ENCODE results near the gene KLHL18.
"Not testable (repeated sequence)": the region's sequence is repeated elsewhere in the genome, so short reads cannot be mapped to it uniquely, and the experiment has no call there.

Gene KLHL18

DNA sequence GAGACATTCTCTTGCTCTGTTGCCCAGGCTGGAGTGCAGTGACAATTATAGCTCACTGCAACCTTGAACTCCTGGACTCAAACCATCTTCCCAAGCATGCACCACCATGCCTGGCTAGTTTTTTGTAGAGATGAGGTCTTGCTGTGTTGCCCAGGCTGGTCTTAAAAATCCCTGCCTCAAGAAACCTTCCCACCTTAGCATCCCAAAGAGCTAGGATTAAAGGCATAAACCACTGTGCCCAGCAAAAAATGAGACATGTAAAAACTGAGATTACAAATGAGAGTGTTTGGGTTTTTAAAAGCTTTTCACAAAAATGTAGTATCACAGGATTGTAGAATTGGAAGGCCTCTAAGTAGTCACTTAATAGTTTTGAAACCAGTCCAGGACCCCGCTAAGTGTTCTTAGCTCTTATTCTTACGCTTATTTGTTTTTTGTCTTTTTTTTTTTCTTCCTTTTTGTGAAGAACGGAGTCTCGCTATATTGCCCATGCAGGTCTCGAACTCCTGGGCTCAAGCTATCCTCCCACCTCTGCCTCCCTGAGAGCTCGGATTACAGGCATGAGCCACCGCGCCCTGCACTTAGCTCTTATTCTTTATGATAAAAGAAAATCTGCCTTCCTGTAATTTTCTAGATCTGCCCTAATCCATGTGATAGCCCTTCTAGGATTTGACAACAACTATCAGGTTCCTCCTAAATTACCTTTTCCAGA lies 31.5 kb downstream of the KLHL18 start:
- DNase-seq (ENCODE audit: low read depth): no peak

DNA sequence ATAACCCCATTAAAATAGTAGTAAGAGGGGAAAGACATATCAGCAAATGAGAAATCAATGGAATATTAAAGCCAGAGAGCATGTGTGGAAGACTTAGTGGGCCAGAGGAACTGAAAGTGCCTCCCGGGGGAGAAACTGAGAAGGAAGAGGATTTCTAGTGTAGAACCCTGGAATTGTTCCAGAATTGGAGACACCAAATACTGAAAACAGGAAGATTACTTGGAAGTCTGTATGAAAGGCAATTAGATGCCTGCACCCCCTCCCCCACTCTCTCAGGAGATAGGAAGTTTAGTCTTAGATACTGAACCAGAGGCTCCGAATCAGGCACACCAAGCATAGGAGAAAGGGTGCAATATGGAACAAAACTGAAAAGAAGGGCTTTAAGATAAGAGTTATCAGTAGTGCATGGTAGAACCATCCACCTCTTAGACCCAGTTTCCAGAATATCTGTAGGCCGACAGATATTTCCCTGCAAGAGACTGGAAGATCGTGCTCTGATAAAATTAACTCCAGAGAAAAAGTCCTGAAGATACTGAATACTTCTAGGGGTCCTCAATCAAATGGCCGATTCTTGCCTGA lies 32.4 kb downstream of the KLHL18 start:
- DNase-seq (ENCODE audit: low read depth): no peak

DNA sequence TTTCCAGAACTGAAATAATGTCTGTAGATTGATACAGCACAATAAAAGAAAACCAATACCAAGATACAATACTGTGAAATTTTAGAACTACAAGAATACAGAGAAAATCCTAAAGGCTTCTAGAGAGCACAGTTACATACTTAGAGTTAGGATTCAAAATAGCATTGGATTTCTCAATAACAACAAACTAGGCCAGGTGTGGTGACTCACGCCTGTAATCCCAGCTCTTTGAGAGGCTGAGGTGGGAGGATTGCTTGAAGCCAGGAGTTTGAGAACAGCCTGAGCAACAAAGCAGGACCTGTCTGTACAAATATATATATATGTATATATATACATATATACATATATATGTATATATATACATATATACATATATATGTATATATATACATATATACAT lies 33.4 kb downstream of the KLHL18 start:
- not testable (repeated sequence) for DNase-seq (ENCODE audit: low read depth)

DNA sequence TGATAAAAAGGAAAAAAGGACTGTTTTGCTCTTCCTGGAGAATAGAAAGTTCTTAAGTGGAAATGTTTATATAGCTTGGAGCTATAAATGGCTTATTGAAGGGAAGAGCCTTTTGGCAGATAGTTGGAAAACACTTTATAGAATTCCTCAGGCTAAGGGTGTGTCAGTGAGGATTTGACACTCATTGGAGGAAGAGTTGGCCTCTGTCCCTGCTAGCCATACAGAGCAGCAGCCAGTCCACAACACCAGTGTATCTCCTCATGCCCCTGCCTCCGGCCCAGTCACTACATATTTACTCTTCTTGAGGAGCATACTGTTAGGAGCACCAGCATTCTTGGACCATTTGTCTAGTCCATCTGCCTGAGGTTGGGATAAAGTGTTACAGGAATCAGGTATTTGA lies 36.2 kb downstream of the KLHL18 start:
- DNase-seq (ENCODE audit: low read depth): no peak

DNA sequence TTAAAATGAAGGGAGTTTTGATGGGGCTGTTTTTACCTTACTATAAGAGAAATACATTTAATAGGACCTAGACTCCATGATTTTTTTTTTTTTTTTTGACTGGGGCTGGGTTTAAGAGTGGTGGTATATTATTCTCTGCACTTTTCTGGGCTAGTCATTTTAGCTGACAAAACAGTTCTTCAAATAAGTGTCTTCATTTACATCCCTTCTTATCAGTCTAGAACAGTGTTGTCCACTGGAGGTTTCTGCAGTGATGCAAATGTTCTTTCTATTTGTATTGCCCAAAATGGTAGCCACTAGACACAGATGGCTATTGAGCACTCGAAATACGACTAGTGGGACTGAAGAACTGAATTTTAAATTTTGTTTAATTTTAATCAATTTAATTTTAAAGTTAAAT lies 37.2 kb downstream of the KLHL18 start:
- no peak for DNase-seq (ENCODE audit: low read depth)

DNA sequence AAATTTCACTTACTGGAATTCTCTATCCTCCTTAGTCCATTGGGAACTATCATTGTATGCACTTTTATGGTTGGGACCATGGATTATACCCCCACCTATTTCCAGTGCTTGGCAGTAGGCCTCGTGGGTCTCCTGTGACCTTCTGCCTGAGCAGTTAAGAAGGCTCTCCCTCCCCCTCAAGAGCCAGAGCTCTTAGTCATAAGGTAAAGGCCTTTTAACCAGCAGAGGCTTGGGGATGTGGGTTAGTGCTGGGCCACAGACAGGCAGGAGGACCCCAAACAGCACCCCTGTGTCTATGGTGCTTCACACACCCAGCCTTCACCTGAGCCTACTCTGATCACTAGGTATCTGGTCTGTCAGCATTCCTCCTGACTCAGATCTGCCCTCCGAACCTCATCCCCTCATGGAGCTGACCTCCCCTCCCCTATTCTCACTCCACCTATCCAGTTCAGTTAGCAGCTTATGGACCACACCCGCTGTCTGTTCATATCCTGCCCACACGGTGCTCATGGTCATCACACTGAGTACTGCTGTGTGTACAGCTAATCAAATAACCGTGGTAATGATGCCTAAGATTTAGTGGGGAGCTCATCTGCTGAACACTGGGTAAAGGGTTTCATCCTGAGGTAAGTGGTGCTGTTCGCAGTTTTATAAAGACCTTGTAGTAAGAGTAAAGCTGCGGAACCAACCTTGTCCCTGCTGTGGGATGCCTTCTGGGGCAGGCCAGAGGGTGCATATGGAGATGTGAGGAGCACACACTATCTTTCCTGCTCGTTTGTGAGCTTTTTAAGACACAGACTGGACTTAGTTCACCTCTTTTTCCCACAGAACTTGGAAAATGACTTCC lies 40.9 kb downstream of the KLHL18 start:
- no peak for DNase-seq (ENCODE audit: low read depth)

DNA sequence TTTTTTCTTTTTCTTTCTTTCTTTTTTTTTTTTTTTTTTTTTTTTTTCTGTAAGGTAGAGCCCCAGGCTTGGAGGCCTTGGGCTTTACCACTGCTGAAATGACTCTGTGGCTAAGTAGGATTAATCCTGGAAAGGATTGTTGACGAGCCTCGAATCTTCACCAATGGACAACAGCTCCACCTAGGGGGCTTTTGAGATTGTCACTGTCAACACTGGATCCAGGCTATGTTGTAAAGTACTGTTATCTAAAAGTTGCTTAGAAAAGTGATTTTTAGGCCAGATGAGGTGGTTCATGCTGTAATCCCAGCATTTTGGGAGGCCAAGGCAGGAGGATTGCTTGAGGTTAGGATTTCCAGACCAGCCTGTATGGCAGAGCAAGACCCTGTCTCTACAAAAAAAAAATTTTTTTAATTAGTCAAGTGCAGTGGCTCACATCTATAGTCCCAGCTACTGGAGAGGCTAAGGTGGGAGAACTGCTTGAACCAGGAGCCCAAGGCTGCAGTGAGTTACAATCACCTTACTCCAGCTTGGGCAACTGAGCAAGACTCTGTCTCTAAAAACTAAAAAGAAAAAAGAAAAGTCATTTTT lies 41.6 kb downstream of the KLHL18 start:
- peak; percentile 33 for DNase-seq (ENCODE audit: low read depth)

DNA sequence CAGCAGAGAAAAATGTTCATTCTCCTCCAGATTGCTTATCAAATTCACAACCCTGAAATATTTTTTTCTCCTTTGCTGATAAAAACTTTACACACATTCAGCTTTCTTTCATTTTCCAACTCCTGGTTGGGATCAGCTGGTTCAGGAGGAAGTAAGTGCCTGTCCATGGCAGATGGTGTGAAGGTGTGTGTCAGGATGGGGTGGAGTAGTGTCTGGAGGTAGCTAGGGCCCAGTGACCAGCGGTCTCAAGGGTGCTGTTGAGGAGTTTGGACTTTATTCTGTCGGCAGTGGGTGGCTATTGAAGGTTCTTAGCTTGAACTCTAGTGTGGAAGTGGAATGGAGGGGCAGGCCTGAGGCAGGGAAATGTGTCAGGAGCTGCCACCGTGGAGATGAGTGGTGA lies 51.2 kb downstream of the KLHL18 start:
- no peak for DNase-seq (ENCODE audit: low read depth)

DNA sequence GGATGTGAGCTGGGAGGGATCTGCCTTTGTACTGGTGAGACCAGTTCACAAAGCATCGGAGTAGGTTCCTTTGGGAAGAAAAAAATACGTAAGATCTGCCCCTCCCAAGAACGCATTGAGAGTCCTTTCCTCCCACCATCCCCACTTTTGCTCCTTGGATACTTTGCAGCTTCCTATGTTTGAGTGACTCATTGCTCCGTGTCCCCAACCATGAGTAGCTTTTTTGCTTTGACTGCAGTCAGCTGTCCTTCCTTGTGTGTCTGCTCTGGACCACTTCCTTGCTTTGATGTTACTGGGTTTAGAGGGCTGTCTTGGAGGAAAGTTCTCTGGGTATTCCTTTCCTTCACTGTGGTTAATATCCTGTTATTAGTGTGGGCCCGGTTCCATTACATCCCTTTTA lies 54.9 kb downstream of the KLHL18 start:
- DNase-seq (ENCODE audit: low read depth): no peak

DNA sequence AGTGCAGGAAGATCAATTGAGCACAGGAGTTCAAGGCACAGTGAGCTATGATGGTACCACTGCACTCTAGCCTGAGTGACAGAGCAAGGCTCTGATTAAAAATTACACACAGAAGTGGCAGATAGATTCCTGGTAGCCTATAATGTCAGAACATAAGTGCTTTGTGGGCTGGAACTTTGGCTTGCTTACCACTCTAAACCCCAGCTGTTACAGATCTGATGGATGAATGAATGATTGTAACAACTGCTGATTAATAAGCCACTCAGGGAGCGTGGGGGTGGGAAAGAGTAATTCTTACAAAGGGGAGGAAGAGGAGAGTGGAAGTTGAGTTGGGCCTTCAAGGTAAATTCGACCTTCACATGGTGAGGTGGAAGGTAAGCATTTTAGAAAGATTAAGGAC lies 57.2 kb downstream of the KLHL18 start:
- DNase-seq (ENCODE audit: low read depth): no peak

DNA sequence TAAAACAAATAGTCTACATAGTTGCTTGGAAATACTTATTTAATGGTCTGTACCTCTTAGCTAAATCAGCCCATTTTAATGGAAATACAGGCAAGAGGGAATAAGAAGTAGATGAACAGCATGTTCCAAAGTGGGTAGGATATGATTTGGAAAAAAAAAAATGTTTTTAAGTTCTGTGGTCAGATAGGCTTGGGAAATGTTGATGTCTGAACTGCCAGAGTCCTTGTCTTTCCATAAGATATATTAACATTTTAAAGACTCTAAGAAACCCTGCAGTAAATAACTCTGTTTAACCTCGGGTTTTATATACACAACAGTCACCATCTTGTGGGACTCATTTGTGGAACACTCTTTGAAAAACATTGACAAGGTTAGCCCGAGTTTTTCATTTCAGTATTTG lies 58.1 kb downstream of the KLHL18 start:
- no peak for DNase-seq (ENCODE audit: low read depth)

DNA sequence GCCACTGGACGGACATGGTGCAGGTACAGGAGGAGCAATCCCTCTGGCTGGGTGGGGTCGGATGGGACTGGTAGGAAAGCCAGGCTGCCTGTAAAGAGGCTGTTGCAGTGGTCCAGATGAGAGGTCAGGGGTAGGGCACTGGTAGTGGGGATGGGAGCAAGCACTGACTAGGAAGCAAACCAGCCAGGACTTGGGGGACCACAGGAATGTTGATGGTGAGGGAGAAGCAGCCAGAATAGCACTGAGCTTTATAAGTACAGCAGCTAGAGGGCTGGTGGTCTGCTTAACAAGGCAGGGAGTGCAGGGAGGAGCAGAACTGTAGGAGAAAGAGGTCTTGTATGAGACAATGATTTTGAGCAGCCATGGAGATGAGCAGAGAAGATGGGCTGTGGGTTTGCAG lies 59.4 kb downstream of the KLHL18 start:
- DNase-seq (ENCODE audit: low read depth): no peak

DNA sequence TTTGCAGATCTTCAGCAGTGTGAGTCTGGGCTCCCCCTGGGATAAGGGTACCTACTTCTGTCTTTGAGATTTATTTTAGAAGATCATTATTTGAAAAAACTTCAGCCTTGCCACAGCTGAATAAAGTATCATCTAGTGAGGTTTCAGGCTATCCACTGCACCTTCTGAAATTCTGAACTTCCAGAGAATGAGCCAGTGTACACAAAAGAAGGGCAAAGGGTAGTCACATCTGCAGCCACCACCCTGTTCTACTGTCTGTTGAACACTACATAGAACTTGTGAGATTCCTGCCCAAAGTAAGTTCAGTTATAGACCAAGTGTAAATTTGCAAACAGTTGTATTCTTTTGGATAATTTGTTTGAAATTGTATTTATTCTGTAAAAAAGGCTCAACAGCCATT lies 60.1 kb downstream of the KLHL18 start:
- DNase-seq (ENCODE audit: low read depth): no peak

DNA sequence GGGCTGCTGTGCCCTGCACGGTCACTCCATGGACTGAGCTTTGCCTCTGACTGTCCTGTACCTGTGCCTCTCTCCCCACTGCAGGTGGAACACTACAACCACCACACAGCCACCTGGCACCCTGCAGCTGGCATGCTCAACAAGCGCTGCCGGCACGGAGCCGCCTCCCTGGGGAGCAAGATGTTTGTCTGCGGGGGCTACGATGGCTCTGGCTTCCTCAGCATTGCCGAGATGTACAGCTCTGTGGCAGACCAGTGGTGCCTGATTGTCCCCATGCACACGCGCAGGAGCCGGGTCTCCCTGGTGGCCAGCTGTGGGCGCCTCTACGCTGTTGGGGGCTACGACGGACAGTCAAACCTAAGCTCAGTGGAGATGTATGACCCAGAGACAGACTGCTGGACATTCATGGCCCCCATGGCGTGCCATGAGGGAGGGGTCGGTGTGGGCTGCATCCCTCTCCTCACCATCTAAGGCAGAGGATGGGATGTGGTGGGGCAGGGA lies 60.8 kb downstream of the KLHL18 start:
- DNase-seq (ENCODE audit: low read depth): no peak

DNA sequence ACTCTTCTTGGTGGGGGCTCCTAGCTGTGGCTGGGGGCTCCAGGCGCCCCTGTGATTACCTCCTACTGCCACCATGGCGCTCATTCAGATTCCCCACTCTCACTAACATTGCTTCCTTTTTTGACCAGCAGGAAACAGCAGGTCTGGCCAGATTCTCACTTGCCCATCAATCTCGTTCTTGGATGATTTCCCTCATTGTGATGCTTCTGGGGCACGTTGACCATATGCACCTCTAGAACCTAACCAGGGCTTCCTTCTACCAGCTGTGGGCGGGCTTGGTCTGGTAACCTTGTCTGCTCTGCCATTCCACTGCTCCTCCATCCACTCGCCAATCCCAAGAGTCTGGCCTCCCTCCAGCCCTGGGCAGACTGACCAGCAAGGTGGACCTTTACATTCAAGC lies 62.2 kb downstream of the KLHL18 start:
- no peak for DNase-seq (ENCODE audit: low read depth)

DNA sequence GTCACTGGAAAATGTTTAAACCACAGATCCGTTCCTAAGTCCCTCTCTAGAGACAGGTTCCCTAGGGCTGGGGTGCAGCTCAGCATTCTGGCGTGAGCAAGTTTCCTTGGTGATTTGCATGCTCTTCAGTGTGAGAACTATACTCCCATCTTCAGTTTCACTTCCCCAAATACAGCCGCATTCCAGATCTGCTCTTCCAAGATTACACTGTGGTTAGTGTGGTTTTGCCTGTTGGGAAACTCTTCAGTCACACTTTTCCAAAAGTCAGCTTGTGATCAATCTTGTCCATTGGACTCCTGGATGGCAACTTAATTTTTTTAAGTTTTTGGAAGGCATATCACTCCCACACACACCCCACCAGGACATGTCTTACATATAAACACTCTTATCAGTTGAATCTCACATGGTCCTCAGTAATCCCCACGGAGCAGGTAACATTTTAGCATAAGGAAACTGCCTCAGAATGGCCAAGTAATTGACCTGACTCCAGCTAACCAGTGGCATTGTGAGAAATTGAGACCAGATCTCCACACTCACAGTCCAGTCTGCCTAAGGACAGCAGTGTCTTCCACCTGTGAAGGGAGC lies 64.6 kb downstream of the KLHL18 start:
- DNase-seq (ENCODE audit: low read depth): no peak

DNA sequence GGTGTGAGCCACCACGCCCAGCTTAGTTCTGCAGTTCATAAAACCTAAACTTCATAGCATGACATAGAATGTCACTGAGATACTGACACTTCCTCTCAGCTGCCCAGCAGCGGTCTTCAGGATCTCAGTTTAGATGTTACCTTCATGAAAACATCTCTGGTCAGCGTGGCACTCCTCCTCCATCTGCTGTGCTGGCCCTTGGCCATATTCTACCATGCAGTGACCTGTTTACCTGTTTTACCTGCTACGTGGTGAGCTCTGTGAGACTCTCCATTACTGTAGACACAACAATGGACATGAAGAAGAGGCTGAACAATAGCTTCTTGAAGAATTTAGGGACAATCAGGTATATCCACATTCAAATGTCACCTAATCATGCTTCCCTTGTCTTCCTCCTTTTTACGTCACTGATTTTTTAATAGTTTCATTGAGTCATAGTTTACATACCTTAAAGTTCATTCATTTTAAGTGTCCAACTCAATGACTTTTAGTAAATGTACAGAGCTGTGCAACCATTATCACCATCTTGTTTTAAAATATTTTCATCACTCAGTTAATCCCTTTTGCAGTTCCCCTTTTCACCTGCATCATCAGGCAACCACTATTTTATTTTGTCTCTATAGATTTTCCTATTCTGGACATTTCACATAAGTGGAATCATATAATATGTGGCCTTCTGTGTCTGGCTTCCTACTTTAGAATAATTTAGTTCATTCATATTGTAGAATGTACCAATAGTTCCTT lies 65.8 kb downstream of the KLHL18 start:
- no peak for DNase-seq (ENCODE audit: low read depth)

DNA sequence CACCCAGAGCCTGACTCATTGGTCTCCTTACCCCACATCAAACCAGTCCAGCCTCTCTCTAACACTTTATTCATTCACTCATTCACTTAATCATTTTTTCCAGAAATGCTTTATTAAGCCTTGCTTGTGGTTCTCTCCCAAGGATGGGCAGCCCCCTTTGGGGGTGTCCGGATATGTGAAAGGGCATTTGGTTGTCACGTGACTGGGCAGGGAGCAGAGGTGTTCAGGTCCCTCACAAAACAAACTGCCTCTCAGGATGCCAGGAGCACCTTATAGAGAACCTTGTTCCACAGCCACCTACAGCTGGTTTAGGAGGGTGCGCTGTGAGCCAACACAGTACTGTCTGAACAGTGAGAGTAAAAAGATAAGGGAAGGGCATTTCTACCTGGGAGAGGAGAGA lies 72.3 kb downstream of the KLHL18 start:
- no peak for DNase-seq (ENCODE audit: low read depth)

DNA sequence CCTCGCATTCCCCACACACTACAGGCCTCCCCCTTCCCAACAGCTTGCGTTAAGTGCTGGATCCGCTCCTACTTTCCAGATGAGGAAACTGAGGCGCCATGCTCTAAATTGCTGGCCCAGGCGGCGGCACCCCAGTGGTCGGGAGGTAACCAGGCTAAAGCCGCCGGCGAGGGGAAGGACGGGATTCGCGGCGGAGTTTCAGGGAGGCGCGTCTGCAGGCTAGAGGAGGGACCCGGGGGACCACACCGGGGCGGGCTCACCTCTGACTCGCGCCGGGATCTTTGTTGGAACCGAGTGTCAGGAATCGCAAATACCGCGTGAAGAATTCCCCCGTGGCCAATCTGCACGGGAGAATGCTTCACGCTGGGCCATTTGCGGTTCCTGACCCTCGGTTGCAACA lies 73.5 kb downstream of the KLHL18 start:
- DNase-seq (ENCODE audit: low read depth): no peak

DNA sequence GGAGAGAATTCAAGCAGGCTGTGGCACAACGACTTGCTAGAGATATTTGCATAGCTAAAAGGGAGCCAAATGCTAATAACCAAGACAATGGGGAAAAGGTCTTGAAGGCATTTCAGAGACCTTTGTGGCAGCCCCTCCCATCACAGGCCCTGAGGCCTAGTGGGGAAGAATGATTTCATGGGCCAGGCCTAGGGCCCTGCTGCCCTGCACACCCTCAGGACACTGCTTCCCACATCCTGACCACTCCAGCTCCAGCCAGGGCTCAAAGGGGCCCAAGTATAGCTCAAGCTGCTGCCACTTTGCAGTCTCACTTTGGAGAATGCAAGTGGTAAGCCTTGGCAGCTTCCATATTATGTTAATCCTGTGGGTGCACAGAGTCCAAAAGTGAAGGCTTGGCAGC lies 76.6 kb downstream of the KLHL18 start:
- no peak for DNase-seq (ENCODE audit: low read depth)

DNA sequence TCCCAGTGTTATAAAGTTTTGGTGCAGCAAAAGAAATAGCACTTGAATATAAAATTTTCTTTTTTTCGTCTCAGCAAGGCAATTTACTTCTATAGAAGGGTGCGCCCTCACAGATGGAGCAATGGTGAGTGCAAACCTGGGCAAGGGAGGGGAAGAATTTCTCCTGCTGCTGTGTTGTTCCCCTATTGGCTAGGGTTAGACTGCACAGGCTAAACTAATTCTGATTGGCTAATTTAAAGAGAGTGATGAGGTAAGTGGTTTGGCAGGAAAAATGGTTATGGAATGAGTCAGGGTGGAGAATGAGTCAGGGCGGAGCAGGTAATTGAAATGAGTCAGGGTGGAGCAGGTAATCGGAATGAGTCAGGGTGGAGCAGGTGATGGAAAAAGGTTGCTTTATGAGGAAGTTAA lies 77.4 kb downstream of the KLHL18 start:
- not testable (repeated sequence) for DNase-seq (ENCODE audit: low read depth)

DNA sequence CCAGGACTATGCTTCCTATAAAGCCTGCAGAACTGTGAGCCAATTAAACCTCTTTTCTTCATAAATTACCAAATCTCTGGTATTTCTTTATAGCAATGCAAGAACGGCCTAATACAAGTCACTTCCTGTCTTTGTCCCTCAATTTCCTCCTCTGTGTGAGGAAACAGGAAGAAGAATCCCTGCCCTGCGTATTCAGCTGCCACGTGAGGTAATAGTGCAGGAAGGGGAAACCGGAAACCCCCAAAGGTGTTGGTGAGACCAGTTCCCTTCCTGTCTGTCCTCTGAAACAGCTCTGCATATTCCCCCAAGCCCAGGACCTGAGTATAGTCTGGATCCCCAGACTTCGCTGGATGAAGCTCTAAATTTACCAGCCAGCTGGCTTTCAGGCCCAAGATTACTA lies 80.0 kb downstream of the KLHL18 start:
- DNase-seq (ENCODE audit: low read depth): no peak
